Activated CD4-positive, alpha-beta T cell treated with anti-CD3 and anti-CD28 coated beads for 36 hours (primary cell): ENCODE data around the gene ATG9A. TPM values are rescaled to one million over a fixed set of nuclear protein-coding genes. Genes with fewer than 3 reads are reported as not detected.
"Not testable (repeated sequence)": the region's sequence is repeated elsewhere in the genome, so short reads cannot be mapped to it uniquely, and the experiment has no call there.

Source experiments
- ATAC-seq: fragments of 200-7000 bp; cut with Tn5 transposase; one replicate; pipeline ENCODE4 v1.10.0; 2021; ENCODE audit warnings: mild to moderate bottlenecking, moderate library complexity
- CTCF ChIA-PET: fragments of 350-600 bp; sonication (Branson Sonifier 250); formaldehyde crosslinking; loops from one replicate; lab custom pipeline; 2021; ENCODE audit warnings: antibody characterized with exemption; lab: Charles Lee
- POLR2A ChIA-PET: fragments of 350-600 bp; sonication (Branson Sonifier 250); formaldehyde crosslinking; loops from one replicate; lab custom pipeline; 2021; ENCODE audit warnings: antibody characterized with exemption, inconsistent platforms; lab: Charles Lee
- DNase-seq: peaks from one replicate; pipeline ENCODE4 v3.0.0-alpha.2; 2020
- H3K27ac Mint-ChIP-seq: one replicate; pipeline ENCODE4 v1.8.0; 2021; ENCODE audit warnings: mixed read lengths
- H3K27me3 Mint-ChIP-seq: one replicate; pipeline ENCODE4 v1.8.0; 2021; ENCODE audit warnings: mixed read lengths
- H3K36me3 Mint-ChIP-seq: one replicate; pipeline ENCODE4 v1.8.0; 2021; ENCODE audit warnings: low read depth, mixed read lengths
- H3K4me1 Mint-ChIP-seq: one replicate; pipeline ENCODE4 v1.8.0; 2021; ENCODE audit warnings: mixed read lengths
- H3K4me3 Mint-ChIP-seq: one replicate; pipeline ENCODE4 v1.8.0; 2021; ENCODE audit warnings: mild to moderate bottlenecking, moderate library complexity, mixed read lengths
- H3K9me3 Mint-ChIP-seq: one replicate; pipeline ENCODE4 v1.8.0; 2021; ENCODE audit warnings: low read depth, mixed read lengths
- intact Hi-C, 2 experiments: fragments of 100-400 bp; cut with DNase I in 1 of 2; cut with micrococcal nuclease in 1 of 2; formaldehyde crosslinking; loops; one replicate each; pipeline versions ENCODE4 v1.14.2 to v1.15.1; 2022 to 2024; cut with DNase I, micrococcal nuclease
- total RNA-seq, 2 experiments: library from RNA; stranded (reverse); gene quantifications; one replicate each; pipeline ENCODE4 v1.2.3, GENCODE V29; 2021

ATG9A gene
- total RNA-seq, 2 experiments from 2014 or later, result 43.5 to 45.6 TPM

DNA sequence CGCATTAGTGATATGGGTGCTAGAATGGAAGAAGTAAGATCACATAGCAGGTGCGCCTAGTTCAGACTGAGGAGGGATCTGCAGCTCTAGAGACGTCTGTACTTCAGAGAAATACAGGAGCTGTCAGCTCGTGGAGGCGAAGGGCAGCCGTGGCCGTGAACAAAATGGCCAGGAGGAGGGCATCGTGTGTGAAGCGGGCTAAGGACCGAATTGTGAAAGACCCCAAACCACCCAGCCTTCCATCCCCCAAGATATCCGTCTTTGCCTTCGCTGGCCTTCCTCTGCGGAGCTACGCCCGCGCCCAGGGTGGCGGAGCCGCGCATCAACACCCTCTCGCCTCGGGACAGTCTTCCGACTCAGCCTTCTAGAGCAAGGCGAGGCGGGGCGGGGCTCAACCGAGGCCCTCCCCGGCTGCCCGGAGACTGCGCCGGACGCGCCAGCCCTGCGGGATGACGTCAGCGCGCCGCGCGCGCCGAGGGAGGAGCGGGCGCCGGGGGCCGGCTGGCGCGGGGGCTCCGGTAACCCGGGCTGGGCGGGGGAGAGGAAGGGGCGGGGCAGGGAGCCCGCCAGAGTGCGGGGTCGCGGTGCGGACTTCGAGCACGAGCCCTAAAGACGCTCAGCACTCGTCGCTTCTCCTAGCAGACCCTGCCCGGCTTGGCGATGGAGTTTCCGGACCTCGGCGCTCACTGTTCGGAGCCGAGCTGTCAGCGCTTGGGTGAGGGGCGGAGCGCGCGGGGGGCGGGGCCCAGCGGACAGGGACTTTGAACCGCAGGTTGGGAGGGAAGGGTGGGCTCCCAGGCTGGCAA, 22.9 kb downstream of the ATG9A start, which contains the start of gene ZFAND2B:
TSS of gene ZFAND2B (plus strand) at position 455 of the 806 bp plus-strand sequence. CDS start at position 661, 206 bp downstream.
- intact Hi-C loops, result loop anchor here (1.0 to 5.0 kb wide), 19 partner anchors 11 to 800 kb away; partner anchors contain the start of genes ANKZF1 (in 2 of the 2), ATG9A (in 2 of the 2), DNAJB2 (in 2 of the 2) and NHEJ1 (in 2 of the 2)
- Mint-ChIP-seq H3K36me3 (peaks cover 26% of the 10 kb centered on the region), H3K27ac (peak within 1 kb of the TSS; percentile 94), H3K27me3 (no peaks in the 10 kb centered on the region), H3K4me3 (peak within 1 kb of the TSS; percentile 86), H3K9me3 (peaks cover 3% of the 10 kb centered on the region), H3K4me1 (peaks cover 34% of the 10 kb centered on the region)
- ATAC-seq (peak; percentile 96), DNase-seq (peak; percentile 98)
- POLR2A ChIA-PET, result interaction anchor here (0.5 to 1.7 kb wide), 9 partner anchors 12 to 53 kb away, joined by 3 to 14 read pairs (median 6); partner anchors contain the start of genes ABCB6, ANKZF1, ATG9A and CNPPD1
- CTCF ChIA-PET, result interaction anchor here (0.6 to 2.0 kb wide), 18 partner anchors 9 to 308 kb away, joined by 3 to 12 read pairs (median 4); partner anchors contain the start of genes CNPPD1, GLB1L, NHEJ1 and SLC23A3

DNA sequence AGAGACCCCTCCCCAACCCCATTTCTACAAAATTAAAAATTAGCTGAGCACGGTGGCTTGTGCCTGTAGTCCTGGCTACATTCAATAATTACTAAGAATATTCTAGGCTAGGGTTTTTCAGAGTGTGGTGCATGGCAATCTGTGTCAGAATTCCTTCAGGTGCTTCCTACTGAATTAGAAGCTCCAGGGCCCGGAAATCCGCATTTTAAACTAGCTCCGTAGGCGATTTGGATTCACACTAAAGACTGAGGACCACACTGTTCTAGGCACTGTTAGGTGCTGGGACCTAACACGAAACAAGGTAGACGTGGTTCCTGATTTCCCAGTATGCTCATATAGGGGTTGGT, 23.5 kb downstream of the ATG9A start:
- Mint-ChIP-seq H3K9me3 (peaks cover 5% of the 10 kb centered on the region), H3K27ac (peak overlapping the region; percentile 94), H3K4me1 (peaks cover 33% of the 10 kb centered on the region), H3K36me3 (peaks cover 22% of the 10 kb centered on the region), H3K27me3 (no peaks in the 10 kb centered on the region), H3K4me3 (peak overlapping the region; percentile 86)
- ChIA-PET POLR2A (interaction anchor here (0.6 to 1.7 kb wide), 8 partner anchors 13 to 164 kb away, joined by 3 to 14 read pairs (median 4); partner anchors contain the start of genes ABCB6, ANKZF1, ATG9A and CNPPD1), CTCF (interaction anchor here (0.6 to 2.0 kb wide), 17 partner anchors 10 to 307 kb away, joined by 3 to 12 read pairs (median 5); partner anchors contain the start of genes CNPPD1, GLB1L, NHEJ1 and SLC23A3)
- intact Hi-C loops, result loop anchor here (1.0 to 5.0 kb wide), 17 partner anchors 12 to 799 kb away; partner anchors contain the start of genes ANKZF1 (in 2 of the 2), ATG9A (in 2 of the 2), DNAJB2 (in 2 of the 2) and NHEJ1 (in 2 of the 2)
- DNase-seq (no peak), ATAC-seq (no peak)

DNA sequence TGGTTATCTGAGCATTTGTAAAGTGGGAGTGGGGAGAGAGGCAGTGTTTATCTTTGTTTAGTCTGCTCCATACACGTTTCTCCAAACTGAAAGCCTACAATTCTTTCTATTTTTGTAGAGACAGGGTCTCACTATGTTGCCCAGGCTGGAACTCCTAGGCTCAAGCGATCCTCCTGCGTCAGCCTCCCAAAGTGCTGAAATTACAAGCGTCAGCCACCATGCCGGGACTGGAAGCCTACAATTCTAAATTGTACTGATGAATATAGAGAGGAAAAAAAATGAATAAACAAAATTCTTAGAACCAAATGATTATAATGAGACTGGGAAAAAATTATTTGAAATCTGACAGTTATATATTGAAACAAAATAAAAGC, 24.3 kb downstream of the ATG9A start:
- ATAC-seq, result no peak
- ChIA-PET CTCF (interaction anchor here (2.0 kb wide), 1 partner anchor 22 kb away, joined by 5 read pairs; no protein-coding TSS in a partner anchor), POLR2A (interaction anchor here (0.8 kb wide), 1 partner anchor 34 kb away, joined by 3 read pairs; no protein-coding TSS in a partner anchor)
- H3K36me3 Mint-ChIP-seq, result peaks cover 20% of the 10 kb centered on the region
- intact Hi-C loops, result loop anchor here in 1 of 2 experiments (5.0 kb wide), 1 partner anchor 337 kb away; the partner anchor contains the start of genes CHPF and TMEM198
- H3K4me1 Mint-ChIP-seq, result peaks cover 38% of the 10 kb centered on the region
- H3K9me3 Mint-ChIP-seq, result peaks cover 6% of the 10 kb centered on the region
- no peak overlapping the region for H3K4me3 Mint-ChIP-seq
- no peaks in the 10 kb centered on the region for H3K27me3 Mint-ChIP-seq
- no peak for DNase-seq
- H3K27ac Mint-ChIP-seq, result no peak overlapping the region

DNA sequence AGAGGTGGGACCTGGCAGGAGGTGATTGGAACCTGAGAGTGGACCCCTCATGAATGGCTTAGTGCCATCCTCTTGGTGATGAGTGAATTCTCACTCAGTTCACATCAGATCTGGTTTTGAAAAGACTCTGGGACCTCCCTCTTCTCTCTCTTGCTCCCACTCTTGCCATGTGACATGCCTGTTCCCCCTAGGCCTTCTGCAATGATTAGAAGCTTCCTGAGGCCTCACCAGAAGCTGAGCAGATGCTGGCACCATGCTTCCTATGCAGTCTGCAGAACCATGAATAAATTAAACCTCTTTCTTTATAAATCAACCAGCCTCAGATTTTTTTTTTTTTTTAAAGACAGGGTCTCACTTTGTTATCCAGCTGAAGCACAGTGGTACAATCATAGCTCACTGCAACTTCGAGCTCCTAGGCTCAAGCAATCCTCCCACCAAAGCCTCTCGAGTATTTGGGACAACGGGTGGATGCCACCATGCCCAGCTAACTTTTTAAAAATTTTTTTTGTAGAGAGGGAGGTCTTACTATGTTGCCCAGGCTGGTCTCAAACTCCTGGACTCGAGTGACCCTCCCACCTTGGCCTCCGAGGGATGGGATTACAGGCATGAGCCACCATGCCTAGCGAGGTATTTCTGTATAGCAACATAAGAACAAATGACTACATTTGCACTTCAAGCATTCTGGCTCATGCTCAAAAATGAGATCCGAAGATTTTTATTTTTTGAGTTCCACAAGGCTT, 24.8 kb downstream of the ATG9A start:
- Mint-ChIP-seq H3K4me3 (no peak overlapping the region), H3K36me3 (peaks cover 18% of the 10 kb centered on the region), H3K27ac (no peak overlapping the region), H3K4me1 (peaks cover 35% of the 10 kb centered on the region), H3K9me3 (peaks cover 6% of the 10 kb centered on the region), H3K27me3 (no peaks in the 10 kb centered on the region)
- no peak for ATAC-seq
- no peak for DNase-seq
- POLR2A ChIA-PET, result interaction anchor here (1.2 kb wide), 1 partner anchor 25 kb away, joined by 3 read pairs; the partner anchor contains the start of genes ANKZF1 and ATG9A
- intact Hi-C loops, result loop anchor here in 1 of 2 experiments (5.0 kb wide), 1 partner anchor 338 kb away; the partner anchor contains the start of genes CHPF and TMEM198
- CTCF ChIA-PET, result interaction anchor here (0.6 kb wide), 1 partner anchor 236 kb away, joined by 4 read pairs; no protein-coding TSS in a partner anchor

DNA sequence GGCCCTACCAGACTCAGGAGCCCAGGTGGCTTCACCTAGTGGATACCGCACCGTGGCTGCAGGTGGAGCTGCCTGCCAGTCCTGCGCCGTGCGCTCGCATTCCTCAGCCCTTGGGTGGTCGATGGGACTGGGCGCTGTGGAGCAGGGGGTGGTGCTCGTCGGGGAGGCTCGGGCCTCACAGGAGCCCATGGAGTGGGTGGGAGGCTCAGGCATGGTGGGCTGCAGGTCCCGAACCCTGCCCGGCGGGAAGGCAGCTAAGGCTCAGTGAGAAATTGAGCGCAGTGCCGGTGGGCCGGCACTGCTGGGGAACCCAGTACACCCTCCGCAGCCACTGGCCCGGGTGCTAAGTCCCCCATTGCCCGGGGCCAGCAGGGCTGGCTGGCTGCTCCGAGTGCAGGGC, 28.1 kb downstream of the ATG9A start:
- H3K4me3 Mint-ChIP-seq, H3K36me3 Mint-ChIP-seq, intact Hi-C loops, DNase-seq, POLR2A ChIA-PET, H3K9me3 Mint-ChIP-seq, ATAC-seq, H3K27me3 Mint-ChIP-seq: not testable (repeated sequence)
- peak overlapping the region; percentile 89 for H3K27ac Mint-ChIP-seq
- H3K4me1 Mint-ChIP-seq, result peaks cover 11% of the 10 kb centered on the region
- CTCF ChIA-PET, result interaction anchor here (0.8 kb wide), 1 partner anchor 15 kb away, joined by 4 read pairs; no protein-coding TSS in a partner anchor

DNA sequence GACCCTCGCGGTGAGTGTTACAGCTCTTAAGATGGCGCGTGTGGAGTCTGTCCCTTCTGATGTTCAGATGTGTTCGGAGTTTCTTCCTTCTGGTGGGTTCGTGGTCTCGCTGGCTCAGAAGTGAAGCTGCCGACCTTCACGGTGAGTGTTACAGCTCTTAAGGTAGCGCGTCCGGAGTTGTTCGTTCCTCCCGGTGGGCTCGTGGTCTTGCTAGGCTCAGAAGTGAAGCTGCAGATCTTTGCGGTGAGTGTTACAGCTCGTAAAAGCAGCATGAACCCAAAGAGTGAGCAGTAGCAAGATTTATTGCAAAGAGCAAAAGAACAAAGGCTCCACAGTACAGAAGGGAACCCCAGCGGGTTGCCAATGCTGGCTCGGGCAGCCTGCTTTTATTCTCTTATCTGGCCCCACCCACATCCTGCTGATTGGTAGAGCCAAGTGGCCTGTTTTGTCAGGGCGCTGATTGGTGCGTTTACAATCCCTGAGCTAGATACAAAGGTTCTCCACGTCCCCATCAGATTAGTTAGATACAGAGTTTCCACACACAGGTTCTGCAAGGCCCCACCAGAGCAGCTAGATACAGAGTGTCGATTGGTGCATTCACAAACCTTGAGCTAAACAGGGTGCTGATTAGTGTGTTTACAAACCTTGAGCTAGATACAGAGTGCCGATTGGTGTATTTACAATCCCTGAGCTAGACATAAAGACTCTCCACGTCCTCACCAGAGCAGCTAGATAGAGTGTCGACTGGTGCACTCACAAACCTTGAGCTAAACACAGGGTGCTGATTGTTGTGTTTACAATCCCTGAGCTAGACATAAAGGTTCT, 28.7 kb downstream of the ATG9A start:
- H3K9me3 Mint-ChIP-seq, H3K36me3 Mint-ChIP-seq, H3K4me1 Mint-ChIP-seq, intact Hi-C loops, ATAC-seq, H3K27me3 Mint-ChIP-seq: not testable (repeated sequence)
- Mint-ChIP-seq H3K27ac (peak overlapping the region; percentile 89), H3K4me3 (peak overlapping the region; percentile 68)
- ChIA-PET POLR2A (interaction anchor here (0.7 kb wide), 1 partner anchor 49 kb away, joined by 3 read pairs; no protein-coding TSS in a partner anchor), CTCF (interaction anchor here (0.6 to 5.0 kb wide), 7 partner anchors 11 to 171 kb away, joined by 3 to 19 read pairs (median 4); partner anchors contain the start of gene SLC23A3)
- peak; percentile 48 for DNase-seq

DNA sequence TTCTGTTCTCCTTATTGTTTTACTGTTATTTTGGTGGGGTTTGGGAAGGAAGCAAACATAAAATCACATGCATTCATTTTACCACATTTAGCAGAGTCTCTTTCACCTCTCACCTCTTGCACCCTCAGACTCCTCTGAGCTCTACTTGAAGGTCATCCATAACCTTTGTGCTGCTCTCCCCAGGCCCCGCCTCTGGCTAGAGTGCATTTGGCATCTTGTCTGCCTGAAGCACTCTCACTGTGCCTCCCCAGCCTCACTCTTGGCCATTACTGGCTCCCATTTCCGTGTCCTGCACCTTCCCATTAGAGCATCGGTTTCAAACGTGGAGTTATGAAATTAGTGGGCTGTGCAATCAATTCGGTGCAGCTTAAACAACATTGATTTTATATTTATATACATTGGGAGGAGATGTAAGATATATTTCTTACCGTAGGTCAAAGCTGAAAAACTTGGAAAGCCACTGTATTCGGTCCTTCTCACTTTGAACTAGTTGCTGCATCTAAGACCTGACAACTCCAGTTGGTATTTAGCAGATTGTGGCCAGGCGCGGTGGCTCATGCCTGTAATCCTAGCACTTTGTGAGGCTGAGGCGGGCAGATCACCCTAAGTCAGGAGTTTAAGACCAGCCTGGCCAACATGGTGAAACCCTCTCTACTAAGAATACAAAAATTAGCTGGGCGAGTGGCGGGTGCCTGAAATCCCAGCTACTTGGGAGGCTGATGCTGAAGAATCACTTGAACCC, 29.8 kb downstream of the ATG9A start:
- peaks cover 6% of the 10 kb centered on the region for H3K9me3 Mint-ChIP-seq
- DNase-seq (no peak), ATAC-seq (no peak)
- ChIA-PET POLR2A (interaction anchor here (0.7 to 1.3 kb wide), 2 partner anchors 50 to 95 kb away, joined by 3 to 4 read pairs; no protein-coding TSS in a partner anchor), CTCF (interaction anchor here (0.6 to 5.0 kb wide), 6 partner anchors 15 to 192 kb away, joined by 3 to 19 read pairs (median 4); partner anchors contain the start of gene SLC23A3)
- no peaks in the 10 kb centered on the region for H3K36me3 Mint-ChIP-seq
- H3K27ac Mint-ChIP-seq, result no peak overlapping the region
- no peak overlapping the region for H3K4me3 Mint-ChIP-seq
- peaks cover 8% of the 10 kb centered on the region for H3K4me1 Mint-ChIP-seq
- intact Hi-C loops, result no loop called here
- no peaks in the 10 kb centered on the region for H3K27me3 Mint-ChIP-seq

DNA sequence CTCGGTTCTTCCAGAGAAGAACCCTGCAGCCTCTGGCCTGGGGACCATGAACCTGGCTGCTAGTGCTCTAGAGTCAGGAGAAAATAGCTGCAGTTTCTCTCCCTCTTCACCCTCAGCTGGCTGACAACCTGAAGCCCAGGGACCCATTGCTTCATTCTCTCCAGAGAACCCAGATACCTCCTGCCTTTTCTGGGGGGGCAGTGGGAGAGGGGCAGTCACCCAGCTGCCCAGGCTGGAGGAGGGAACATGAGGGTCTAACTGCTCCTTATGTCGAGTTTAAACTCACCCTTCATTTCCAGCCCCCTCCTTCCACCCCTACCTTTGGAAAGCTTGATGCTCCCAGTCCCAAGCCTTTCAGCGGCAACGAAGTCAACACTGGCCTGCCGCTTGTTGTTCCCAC, 30.5 kb downstream of the ATG9A start:
- ChIA-PET CTCF (interaction anchor here (0.6 to 5.0 kb wide), 4 partner anchors 29 to 193 kb away, joined by 3 to 19 read pairs (median 8); partner anchors contain the start of gene SLC23A3), POLR2A (interaction anchor here (1.3 kb wide), 1 partner anchor 96 kb away, joined by 4 read pairs; no protein-coding TSS in a partner anchor)
- Mint-ChIP-seq H3K27me3 (no peaks in the 10 kb centered on the region), H3K4me3 (no peak overlapping the region), H3K36me3 (no peaks in the 10 kb centered on the region), H3K9me3 (peaks cover 3% of the 10 kb centered on the region), H3K27ac (no peak overlapping the region), H3K4me1 (peaks cover 8% of the 10 kb centered on the region)
- DNase-seq (no peak), ATAC-seq (no peak)
- intact Hi-C loops, result no loop called here

DNA sequence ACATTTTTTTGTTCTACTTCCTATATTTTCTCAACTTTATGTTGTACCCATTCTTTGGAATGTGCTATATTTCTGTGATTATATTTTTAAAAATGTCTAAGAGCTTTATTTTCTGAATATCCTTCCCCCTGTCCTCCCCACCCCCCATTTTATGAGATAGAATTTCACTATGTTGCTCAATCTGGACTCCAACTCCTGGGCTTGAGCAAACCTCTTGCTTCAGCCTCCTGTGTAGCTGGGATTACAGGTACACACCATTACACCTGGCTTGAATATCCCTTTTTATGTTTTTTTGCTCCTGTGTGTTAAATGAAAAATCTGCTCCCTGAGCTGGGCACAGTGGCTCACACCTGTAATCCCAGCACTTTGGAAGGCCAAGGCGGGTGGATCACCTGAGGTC, 32.0 kb downstream of the ATG9A start:
- Mint-ChIP-seq H3K27ac (no peak overlapping the region), H3K4me1 (peaks cover 8% of the 10 kb centered on the region), H3K4me3 (no peak overlapping the region), H3K36me3 (no peaks in the 10 kb centered on the region), H3K9me3 (peaks cover 3% of the 10 kb centered on the region), H3K27me3 (no peaks in the 10 kb centered on the region)
- ChIA-PET CTCF (interaction anchor here (1.4 to 5.0 kb wide), 2 partner anchors 15 to 27 kb away, joined by 5 to 19 read pairs; partner anchors contain the start of gene SLC23A3), POLR2A (no interaction called here)
- intact Hi-C loops, result no loop called here
- ATAC-seq (no peak), DNase-seq (no peak)
